Stomach (tissue), 19 donors: Measurements from ENCODE around the gene KCTD5. TPM values are rescaled to one million over a fixed set of nuclear protein-coding genes. Genes with fewer than 3 reads are reported as not detected.
"Not testable (repeated sequence)": the region's sequence is repeated elsewhere in the genome, so short reads cannot be mapped to it uniquely, and the experiment has no call there.

Experiments used
- DNase-seq, 2 donors: peaks; one replicate each; pipeline versions ENCODE4 v3.0.0 to v3.0.0-alpha.2; 2013 to 2019
- H3K27ac ChIP-seq, 5 donors: fragments of 200-600 bp in 4 of 5; sonication (generic) in 4 of 5; one replicate each; pipeline ENCODE4 v1.5.1; 2013 to 2019; ENCODE audit warnings: mild to moderate bottlenecking in 1 of 5, moderate library complexity in 1 of 5
- H3K27me3 ChIP-seq, 3 donors: fragments of 200-600 bp; sonication (generic); one replicate each; pipeline ENCODE4 v1.5.1; 2017 to 2019; ENCODE audit warnings: mixed run types in 1 of 3
- H3K36me3 ChIP-seq, 4 donors: fragments of 200-600 bp; sonication (generic); 1 replicate in 3 of 4; 2 replicates in 1 of 4; pipeline ENCODE4 v1.5.1; 2016 to 2019
- H3K4me1 ChIP-seq, 4 donors: fragments of 200-600 bp; sonication (generic); one replicate each; pipeline ENCODE4 v1.5.1; 2016 to 2019
- H3K4me3 ChIP-seq, 4 donors: fragments of 200-600 bp; sonication (generic) in 3 of 4; one replicate each; pipeline ENCODE4 v1.5.1; 2016 to 2019; ENCODE audit warnings: mild to moderate bottlenecking in 1 of 4
- H3K9me3 ChIP-seq, 4 donors: fragments of 200-600 bp; sonication (generic); one replicate each; pipeline ENCODE4 v1.5.1; 2016 to 2019
- CTCF ChIP-seq, 7 experiments: fragments of 450-650 bp in 4 of 7; fragments of 200-600 bp in 3 of 7; sonication (generic) in 3 of 7; IDR thresholded peaks; one replicate each; pipeline ENCODE4 v1.5.1; 2016 to 2019; ENCODE audit warnings: antibody characterized with exemption in 7 of 7, control low read depth in 2 of 7, mild to moderate bottlenecking in 1 of 7
- POLR2A ChIP-seq, 4 donors: fragments of 450-650 bp; IDR thresholded peaks; one replicate each; pipeline ENCODE4 v1.6.1; 2016; ENCODE audit warnings: antibody characterized with exemption in 4 of 4, control low read depth in 2 of 4, mild to moderate bottlenecking in 1 of 4, moderate library complexity in 1 of 4
- POLR2AphosphoS5 ChIP-seq, 3 donors: sonication (generic); formaldehyde crosslinking; IDR thresholded peaks; one replicate each; pipeline ENCODE4 v1.6.1; 2016; ENCODE audit warnings: antibody characterized with exemption in 3 of 3
- WGBS, 5 donors: extraction: QIAGEN DNeasy Blood & Tissue Kit in 3 of 5; methylation state at CpG; one replicate each; pipeline versions ENCODE4 v1.1.5 to v1.1.7; 2013 to 2018; 5-methylcytosine and 5-hydroxymethylcytosine counted together
- intact Hi-C: fragments of 100-400 bp; cut with DNase I; formaldehyde crosslinking; loops from one replicate; pipeline ENCODE4 v1.15.1; 2023; ENCODE audit warnings: low total_unique reads
- long read RNA-seq, 10 donors: transcript quantifications; one replicate each; lab custom pipeline, GENCODE V29; 2026
- polyA plus RNA-seq, 3 donors: library from polyadenylated mRNA; stranded (reverse); fragments of 200-250 nt; gene quantifications; one replicate each; pipeline ENCODE4 v1.2.3, GENCODE V29; 2013
- total RNA-seq, 5 donors: library from RNA; depleted of rRNA; stranded (reverse); fragments of >200 nt; gene quantifications; one replicate each; pipeline versions ENCODE4 v1.1.0 to v1.2.3, GENCODE V29; 2014 to 2016
- donor health status: healthy with polysubstance abuse.
- donor health status: Bipolar disorder and iron deficiency.
- donor health status: healthy.

KCTD5 gene
- 10 to 100 TPM in 4 of 5 donors, under 1 TPM in 1; 0.89 to 45.6 (median 27.2) TPM for total RNA-seq
- 10 to 100 TPM; 14.4 to 28.6 (median 14.7) TPM for polyA plus RNA-seq
- long read RNA-seq, donor 1, transcript KCTD5-201 (6 exons, 2,482 nt) = major isoform, 5 of 5 reads
- long read RNA-seq, donor 1, partial matches to known transcripts = 0 of 5 reads
- long read RNA-seq, donor 1, other reads (novel, unspliced or antisense) = 0 of 5 reads
- long read RNA-seq, donor 2, transcript KCTD5-201 (6 exons, 2,482 nt) = major isoform, 5 of 10 reads
- long read RNA-seq, donor 2, partial matches to known transcripts = 5 of 10 reads
- long read RNA-seq, donor 2, other reads (novel, unspliced or antisense) = 0 of 10 reads
- long read RNA-seq, donor 3, partial matches to known transcripts = 0 of 3 reads
- long read RNA-seq, donor 3, other reads (novel, unspliced or antisense) = 0 of 3 reads
- long read RNA-seq, donor 4 = 0 reads
- long read RNA-seq, donor 5, transcript KCTD5-201 (6 exons, 2,482 nt) = major isoform, 9 of 15 reads
- long read RNA-seq, donor 5, partial matches to known transcripts = 6 of 15 reads
- long read RNA-seq, donor 5, other reads (novel, unspliced or antisense) = 0 of 15 reads
- long read RNA-seq, donor 6, transcript KCTD5-201 (6 exons, 2,482 nt) = major isoform, 14 of 19 reads
- long read RNA-seq, donor 6, partial matches to known transcripts = 5 of 19 reads
- long read RNA-seq, donor 6, other reads (novel, unspliced or antisense) = 0 of 19 reads
- long read RNA-seq, donor 7, transcript KCTD5-201 (6 exons, 2,482 nt) = major isoform, 9 of 9 reads
- long read RNA-seq, donor 7, partial matches to known transcripts = 0 of 9 reads
- long read RNA-seq, donor 7, other reads (novel, unspliced or antisense) = 0 of 9 reads
- long read RNA-seq, donor 8, transcript KCTD5-201 (6 exons, 2,482 nt) = major isoform, 8 of 8 reads
- long read RNA-seq, donor 8, partial matches to known transcripts = 0 of 8 reads
- long read RNA-seq, donor 8, other reads (novel, unspliced or antisense) = 0 of 8 reads
- long read RNA-seq, donor 9, transcript KCTD5-201 (6 exons, 2,482 nt) = major isoform, 6 of 11 reads
- long read RNA-seq, donor 9, partial matches to known transcripts = 5 of 11 reads
- long read RNA-seq, donor 9, other reads (novel, unspliced or antisense) = 0 of 11 reads
- long read RNA-seq, donor 10, partial matches to known transcripts = 0 of 4 reads
- long read RNA-seq, donor 10, other reads (novel, unspliced or antisense) = 0 of 4 reads

- Histone ChIP-seq H3K36me3 (peaks cover 0 to 2% (median 0%) of the 10 kb centered on the region in 4 donors), H3K4me1 (peaks cover 6 to 37% (median 33%) of the 10 kb centered on the region in 4 donors), H3K27me3 (no peaks in the 10 kb centered on the region), H3K9me3 (no peaks in the 10 kb centered on the region), H3K27ac (peak within 1 kb of the TSS; percentile 87 to 94 (median 90)), H3K4me3 (peak within 1 kb of the TSS; percentile 78 to 99 (median 88))
- DNase-seq = peak; percentile 98
- intact Hi-C loops = no loop called here
- 0 to 1% (median 0%) methylated on average over 31 to 73 of the region's 73 CpGs for WGBS, 5 donors
- TF ChIP-seq POLR2AphosphoS5 (IDR thresholded peaks at IDR 0.05) = peak; percentile 94 to 99 (median 96)
- TF ChIP-seq POLR2A (IDR thresholded peaks at IDR 0.05) = peak in 2 of 4 donors; percentile 52 to 90
- TF ChIP-seq CTCF (IDR thresholded peaks at IDR 0.05) = no peak
These were observed at the start of gene KCTD5 for GRCh38 chr16:2682209-2683021. Gene KCTD5 (plus strand): TSS chr16:2682523. CDS start chr16:2682549, 26 bp downstream.

GRCh38 chr16:2639071-2639721 lies 43.1 kb upstream of the KCTD5 start:
- DNase-seq = peak in 1 of 2 donors; percentile 52

GRCh38 chr16:2639722-2640072 lies 42.6 kb upstream of the KCTD5 start:
- H3K27me3 ChIP-seq, H3K4me1 ChIP-seq, H3K4me3 ChIP-seq, H3K9me3 ChIP-seq, H3K27ac ChIP-seq, H3K36me3 ChIP-seq, DNase-seq, intact Hi-C loops: not testable (repeated sequence)
- 75 to 88% (median 87%) methylated on average over 7 to 8 of the region's 9 CpGs; no CpG with 5 or more reads in 2 of the 5 donors for WGBS, 5 donors

More at GRCh38 chr16:2639071-2639721, 43.1 kb upstream of the KCTD5 start:
- 0 to 20% (median 0%) methylated on average over 1 of the region's 12 CpGs; no CpG with 5 or more reads in 2 of the 5 donors for WGBS, 5 donors
- H3K27ac ChIP-seq, H3K9me3 ChIP-seq, H3K27me3 ChIP-seq, H3K36me3 ChIP-seq, intact Hi-C loops, H3K4me3 ChIP-seq, H3K4me1 ChIP-seq: not testable (repeated sequence)

- H3K36me3 ChIP-seq, H3K9me3 ChIP-seq, H3K4me1 ChIP-seq, intact Hi-C loops, H3K4me3 ChIP-seq, H3K27me3 ChIP-seq, DNase-seq, H3K27ac ChIP-seq: not testable (repeated sequence)
- 88 to 98% (median 90%) methylated on average over 5 of the region's 17 CpGs; no CpG with 5 or more reads in 2 of the 5 donors for WGBS, 5 donors
These were observed 39.8 kb upstream of the KCTD5 start for GRCh38 chr16:2642561-2642960.

DNA sequence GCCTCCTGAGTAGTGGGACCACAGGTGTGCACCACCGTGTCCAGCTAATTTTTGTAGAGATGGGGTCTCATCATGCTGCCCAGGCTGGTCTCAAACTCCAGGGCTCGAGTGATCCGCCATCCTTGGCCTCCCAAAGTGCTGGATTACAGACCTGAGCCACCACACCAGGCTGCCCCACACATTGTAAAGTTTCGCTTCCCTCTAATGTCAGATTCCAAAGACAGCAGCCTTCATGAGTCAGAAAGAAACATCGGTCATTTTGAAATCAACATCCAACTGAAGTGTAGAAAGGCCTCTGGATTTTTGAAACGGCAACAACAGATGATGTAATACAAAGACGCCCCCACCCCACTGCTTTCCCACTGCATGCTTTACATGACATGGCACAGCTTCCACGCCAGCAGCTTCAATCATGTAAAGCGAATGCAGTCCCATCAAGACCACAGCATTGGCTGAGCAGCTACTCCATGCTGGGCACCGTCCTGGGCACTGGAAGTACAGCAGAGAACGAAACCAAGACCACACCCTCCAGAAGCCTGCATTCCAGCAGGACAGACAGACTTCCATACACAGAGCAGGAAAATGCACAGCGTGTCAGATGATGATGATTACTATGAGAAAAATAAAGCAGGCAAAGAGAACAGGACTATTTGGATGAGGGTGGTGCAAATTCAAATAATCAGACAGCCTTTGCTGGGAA lies 37.4 kb upstream of the KCTD5 start:
- H3K4me3 ChIP-seq, H3K4me1 ChIP-seq, H3K9me3 ChIP-seq, H3K27ac ChIP-seq, H3K36me3 ChIP-seq, DNase-seq, H3K27me3 ChIP-seq, intact Hi-C loops: not testable (repeated sequence)
- WGBS, 5 donors = no CpG with 5 or more reads among the region's 12 CpGs

DNA sequence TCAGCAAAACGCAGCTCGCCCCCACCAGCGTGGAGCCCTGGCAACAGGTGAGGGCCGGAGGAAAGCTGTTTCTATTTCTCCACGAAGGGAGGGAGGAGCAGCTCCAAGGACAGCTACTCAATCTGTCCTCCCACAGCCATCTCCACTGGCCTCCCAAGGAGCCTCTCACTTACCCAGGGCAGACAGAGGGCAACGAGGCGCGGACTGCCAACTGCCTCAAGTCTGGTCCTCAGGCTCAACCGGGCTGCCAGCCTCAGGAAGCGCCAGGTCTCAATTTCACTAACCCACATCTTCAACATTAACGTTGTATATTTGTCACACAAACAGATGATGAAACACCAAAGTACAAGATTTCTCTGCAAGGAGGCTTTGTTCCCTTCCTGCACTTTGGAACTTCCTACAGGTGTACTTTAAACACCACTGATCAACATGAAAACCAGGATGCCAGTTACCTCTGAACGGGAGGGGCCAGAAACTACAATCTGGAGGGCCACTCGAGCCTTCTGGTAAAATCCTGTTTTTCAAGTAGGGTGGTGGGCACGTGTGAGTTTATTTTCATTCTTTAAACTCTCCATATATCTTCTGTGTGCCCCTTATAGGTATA lies 31.0 kb upstream of the KCTD5 start:
- H3K9me3 ChIP-seq, H3K27ac ChIP-seq, H3K36me3 ChIP-seq, H3K4me1 ChIP-seq, H3K4me3 ChIP-seq, intact Hi-C loops, DNase-seq, H3K27me3 ChIP-seq: not testable (repeated sequence)
- WGBS, 5 donors = no CpG with 5 or more reads among the region's 14 CpGs

- DNase-seq = not testable (repeated sequence)
These were observed 28.4 kb upstream of the KCTD5 start for GRCh38 chr16:2653915-2654314.

GRCh38 chr16:2654949-2655348 lies 27.4 kb upstream of the KCTD5 start:
- DNase-seq, H3K9me3 ChIP-seq, H3K36me3 ChIP-seq, H3K27ac ChIP-seq, H3K27me3 ChIP-seq, intact Hi-C loops, H3K4me3 ChIP-seq: not testable (repeated sequence)
- H3K4me1 ChIP-seq = peaks cover 0 to 12% (median 7%) of the 10 kb centered on the region in 4 donors
- 44 to 67% (median 50%) methylated on average over 1 of the region's 8 CpGs; no CpG with 5 or more reads in 2 of the 5 donors for WGBS, 5 donors

More at GRCh38 chr16:2653915-2654314, 28.4 kb upstream of the KCTD5 start:
- intact Hi-C loops, H3K27me3 ChIP-seq, H3K27ac ChIP-seq, H3K4me3 ChIP-seq, H3K36me3 ChIP-seq, H3K9me3 ChIP-seq, H3K4me1 ChIP-seq: not testable (repeated sequence)
- no CpG with 5 or more reads among the region's 13 CpGs for WGBS, 5 donors
